ENCODE results near the gene FAM89A.
"Not testable (repeated sequence)": the region's sequence is repeated elsewhere in the genome, so short reads cannot be mapped to it uniquely, and the experiment has no call there.

Gene FAM89A

DNA sequence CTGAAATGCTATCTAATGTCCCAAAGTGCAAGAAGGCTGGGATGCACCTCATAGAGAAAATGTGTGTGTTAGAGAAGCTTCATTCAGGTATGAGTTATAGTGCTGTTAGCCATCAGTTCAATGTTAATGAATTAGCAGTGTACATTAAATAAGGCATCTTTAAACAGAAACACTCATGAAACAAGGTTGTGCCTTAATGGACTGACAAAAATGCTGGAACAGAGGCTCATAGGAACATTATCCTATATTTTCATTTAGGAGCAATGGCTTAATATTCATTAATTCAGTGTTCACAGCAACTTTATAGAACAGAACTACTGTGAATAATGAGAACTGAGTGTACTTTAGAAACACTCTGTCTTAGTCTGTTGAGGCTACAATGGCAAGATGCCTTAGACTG is 15.2 kb upstream of the FAM89A start:
- no peak for DNase-seq

- DNase-seq: peak; percentile 27
Measured at GRCh38 chr1:231053493-231054162, 13.6 kb upstream of the FAM89A start.

- DNase-seq: no peak
Measured at GRCh38 chr1:231052777-231053176, 12.7 kb upstream of the FAM89A start.

- not testable (repeated sequence) for DNase-seq
Measured at GRCh38 chr1:231050932-231051331, 10.9 kb upstream of the FAM89A start.

- DNase-seq: no peak
Measured at GRCh38 chr1:231050395-231050794, 10.3 kb upstream of the FAM89A start.

DNA sequence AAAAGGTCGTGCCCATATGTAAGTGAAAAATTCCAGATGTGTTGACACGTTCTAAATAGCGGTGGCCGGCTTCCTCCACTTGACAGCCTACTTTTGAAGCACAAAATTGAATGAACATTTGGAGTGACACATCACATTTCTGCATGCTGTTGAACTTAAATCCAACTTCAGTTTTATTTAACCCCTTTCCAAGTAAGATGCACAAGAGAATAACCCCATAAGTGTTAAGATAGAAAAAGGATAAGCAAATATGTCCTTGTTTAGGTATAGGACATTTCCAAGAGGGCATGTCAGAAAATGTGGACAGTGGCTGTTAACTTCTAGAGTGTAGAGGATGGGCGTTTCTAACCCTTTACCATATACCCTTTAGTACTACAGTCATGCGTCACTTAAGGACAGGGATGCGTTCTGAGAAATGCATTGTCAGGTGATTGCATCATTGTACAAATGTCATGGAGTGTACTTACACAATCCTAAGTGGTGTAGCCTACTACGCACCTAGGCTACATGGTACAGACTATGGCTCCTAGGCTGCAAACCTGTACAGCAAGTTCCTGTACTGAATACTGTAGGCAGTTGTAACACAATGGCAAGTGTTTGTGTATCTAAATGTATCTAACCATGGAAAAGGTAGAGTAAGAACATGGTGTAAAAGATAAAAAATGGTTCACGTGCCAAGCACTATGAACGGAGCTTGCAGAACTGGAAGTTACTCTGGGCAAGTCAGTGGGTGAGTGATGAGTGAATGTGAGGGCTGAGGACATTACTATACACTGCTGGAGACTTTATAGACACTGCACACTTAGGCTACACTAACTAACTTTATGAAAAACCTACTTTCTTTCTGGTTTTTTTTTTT is 9.3 kb upstream of the FAM89A start:
- DNase-seq: no peak

DNA sequence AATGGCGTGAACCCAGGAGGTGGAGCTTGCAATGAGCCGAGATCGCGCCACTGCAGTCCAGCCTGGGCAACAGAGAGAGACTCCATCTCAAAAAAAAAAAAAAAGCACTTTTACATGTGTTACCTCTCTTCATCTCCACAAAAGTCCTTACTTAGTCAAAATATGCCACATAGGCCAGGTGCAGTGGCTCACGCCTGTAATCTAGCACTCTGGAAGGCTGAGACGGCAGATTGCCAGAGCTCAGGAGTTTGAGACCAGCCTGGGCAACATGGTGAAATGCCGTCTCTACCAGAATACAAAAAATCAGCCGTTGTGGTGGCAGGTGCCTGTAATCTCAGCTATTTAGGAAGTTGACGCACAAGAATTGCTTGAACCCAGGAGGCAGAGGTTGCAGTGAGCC is 8.4 kb upstream of the FAM89A start:
- DNase-seq: not testable (repeated sequence)

DNA sequence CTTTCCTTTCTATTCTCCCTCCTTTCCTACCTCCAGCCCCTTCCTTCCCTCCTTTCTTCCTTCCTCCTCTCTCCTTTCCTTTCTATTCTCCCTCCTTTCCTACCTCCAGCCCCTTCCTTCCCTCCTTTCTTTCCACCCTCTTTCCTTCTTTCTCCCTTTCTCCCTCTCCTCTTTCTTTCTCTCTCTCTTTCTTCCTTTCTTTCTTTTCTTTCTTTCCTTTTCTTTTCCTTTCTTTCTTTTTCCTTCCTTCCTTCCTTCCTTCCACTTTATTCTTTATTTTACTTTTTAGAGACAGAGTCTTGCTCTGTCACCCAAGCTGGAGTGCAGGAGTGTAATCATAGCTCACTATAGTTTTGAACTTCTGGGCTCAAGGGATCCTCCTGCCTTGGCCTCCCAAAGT is 7.5 kb upstream of the FAM89A start:
- not testable (repeated sequence) for DNase-seq

DNA sequence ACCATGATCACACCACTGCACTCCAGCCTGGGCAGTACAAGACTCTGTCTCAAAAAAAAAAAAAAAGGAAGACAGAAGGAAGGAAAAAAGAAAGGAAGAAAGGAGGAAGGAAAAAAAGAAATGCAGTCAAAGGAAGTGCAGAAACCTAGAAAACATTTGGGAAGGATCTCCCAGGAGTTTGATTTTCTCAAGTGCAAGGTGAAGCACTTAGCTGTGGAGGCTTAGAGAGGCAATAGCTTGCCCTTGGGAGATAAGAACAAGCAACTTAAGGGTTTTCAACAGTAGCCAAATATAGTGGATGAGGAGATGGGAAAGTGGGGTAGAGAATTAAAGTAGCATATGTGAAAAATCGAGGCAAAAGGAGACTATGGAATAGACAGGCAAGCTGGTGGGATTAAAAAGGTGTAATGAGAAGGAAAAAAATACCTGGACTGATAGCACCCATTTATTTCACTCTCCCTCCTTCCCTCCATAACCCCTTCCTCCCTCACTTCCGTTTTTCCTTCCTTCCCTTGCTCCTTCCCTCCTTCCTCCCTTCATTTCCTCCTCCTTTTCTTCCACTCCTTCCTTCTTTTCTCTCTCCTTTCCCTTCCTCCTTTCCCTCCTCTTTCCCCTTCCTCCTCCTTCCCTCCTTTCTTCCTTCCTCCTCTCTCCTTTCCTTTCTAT is 6.8 kb upstream of the FAM89A start:
- no peak for DNase-seq

DNA sequence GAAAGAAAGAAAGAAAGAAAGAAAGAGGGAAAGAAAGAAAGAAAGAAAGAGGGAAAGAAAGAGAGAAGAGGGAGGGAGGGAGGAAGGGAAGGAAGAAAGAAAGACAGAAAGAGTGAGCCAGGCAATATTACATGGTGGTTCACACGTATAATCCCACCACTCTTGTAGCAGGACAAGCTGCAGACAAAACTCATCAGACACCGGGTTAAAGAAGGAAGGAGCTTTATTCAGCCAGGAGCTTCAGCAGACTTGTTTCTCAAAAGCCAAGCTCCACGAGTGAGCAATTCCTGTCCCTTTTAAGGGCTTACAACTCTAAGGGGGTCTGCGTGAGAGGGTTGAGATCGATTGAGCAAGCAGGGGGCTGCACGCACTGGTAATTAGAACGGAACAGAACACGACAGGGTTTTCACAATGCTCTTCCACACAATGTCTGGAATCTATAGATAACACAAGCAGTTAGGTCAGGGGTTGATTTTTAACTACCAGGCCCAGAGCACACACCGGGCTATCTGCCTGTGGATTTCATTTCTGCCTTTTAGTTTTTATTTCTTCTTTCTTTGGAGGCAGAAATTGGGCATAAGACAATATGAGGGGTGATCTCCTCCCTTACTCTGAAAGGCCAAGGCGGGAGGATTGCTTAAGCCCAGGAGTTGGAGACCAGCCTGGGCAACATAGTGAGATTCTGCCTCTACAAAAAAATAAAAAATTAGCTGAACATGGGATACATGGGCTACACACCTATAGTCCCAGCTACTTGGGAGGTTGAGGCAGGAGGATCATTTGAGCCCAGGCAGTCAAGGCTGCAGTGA is 6.1 kb upstream of the FAM89A start:
- DNase-seq: not testable (repeated sequence)

- DNase-seq: no peak
Measured at GRCh38 chr1:231045286-231045685, 5.2 kb upstream of the FAM89A start.

DNA sequence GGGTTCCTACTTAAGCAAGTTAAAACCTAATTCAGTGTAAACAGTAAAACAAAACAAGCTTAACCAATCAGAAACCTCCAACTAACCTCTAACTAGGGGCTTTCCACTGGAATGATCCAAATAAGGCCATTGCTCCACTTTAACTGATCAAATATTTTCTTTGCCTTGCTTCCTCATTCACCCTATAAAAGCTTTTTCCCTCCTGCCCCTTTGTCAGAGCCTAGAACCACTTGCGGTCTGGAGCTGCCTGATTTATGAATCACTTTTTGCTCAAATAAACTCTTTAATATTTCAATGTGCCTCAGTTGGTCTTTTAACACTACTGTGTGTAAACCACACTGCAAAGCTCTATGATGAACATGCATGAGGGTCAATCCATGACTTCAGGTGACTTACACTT is 4.5 kb upstream of the FAM89A start:
- DNase-seq: no peak

DNA sequence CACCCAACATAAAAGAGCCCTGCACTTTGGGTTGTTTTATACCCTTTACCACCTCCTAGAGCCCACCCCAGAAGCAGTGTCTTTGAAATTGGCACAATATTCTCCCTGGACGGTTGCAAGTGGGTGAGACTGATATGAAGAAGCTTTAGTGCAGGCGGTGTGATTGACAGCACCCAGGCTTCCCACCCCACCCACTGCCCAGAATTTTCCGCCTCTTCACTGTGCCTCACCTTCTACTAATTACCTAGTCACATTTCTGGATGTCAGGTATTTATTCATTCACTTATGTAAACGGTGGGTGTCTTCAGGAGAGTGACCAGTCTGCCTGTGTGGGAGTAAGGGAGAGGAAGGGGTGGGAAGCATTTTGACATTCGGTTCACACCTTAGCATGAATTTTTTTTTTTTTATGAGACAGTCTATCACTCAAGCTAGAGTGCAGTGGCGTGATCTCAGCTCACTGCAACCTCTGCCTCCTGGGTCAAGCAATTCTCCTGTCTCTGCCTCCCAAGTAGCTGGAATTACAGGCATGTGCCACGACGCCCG is 1.7 kb upstream of the FAM89A start:
- no peak for DNase-seq

DNA sequence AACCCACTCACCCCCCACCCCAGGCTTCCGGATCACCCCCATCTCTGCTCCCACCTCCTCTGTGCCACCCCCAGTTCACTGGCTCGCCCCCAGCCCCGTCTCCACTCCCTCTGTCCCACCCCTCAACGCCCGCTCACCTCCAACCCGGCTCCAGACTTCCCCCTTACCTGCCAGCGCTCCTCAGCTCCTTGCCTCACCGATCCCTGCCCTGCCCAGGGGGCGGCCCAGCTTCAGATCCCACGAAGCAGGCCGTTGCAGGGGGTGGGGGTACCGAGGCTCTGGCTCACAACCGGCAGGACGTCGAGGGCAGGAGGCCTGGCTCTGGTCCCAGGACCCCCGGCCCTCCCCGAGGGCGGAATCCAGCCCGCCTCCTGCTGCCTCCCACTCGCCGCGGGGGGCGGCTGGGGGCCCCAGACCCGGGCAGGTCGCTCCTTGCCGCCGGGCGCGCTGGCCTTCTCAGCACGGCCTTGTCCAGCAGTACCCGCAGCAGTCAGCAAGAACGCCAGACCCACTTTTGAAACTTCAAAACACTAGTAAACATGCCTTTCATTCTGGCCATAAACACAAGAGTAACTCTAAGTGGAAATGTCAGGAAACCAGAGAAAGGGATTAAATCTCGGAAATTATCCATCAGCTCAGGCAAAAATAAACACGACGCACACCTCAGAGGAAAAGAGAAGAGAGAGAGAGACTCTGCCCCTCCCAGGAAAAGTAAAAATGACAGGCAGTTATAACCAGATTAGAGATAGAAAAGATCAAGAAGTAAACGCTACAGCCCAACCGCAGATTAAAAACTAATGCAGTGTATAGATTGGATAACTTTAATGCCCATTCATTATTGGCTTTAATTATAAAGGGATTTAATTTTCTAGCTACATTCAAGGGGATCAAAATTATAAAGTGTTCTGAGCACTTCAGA is 1.0 kb upstream of the FAM89A start:
- DNase-seq: no peak

DNA sequence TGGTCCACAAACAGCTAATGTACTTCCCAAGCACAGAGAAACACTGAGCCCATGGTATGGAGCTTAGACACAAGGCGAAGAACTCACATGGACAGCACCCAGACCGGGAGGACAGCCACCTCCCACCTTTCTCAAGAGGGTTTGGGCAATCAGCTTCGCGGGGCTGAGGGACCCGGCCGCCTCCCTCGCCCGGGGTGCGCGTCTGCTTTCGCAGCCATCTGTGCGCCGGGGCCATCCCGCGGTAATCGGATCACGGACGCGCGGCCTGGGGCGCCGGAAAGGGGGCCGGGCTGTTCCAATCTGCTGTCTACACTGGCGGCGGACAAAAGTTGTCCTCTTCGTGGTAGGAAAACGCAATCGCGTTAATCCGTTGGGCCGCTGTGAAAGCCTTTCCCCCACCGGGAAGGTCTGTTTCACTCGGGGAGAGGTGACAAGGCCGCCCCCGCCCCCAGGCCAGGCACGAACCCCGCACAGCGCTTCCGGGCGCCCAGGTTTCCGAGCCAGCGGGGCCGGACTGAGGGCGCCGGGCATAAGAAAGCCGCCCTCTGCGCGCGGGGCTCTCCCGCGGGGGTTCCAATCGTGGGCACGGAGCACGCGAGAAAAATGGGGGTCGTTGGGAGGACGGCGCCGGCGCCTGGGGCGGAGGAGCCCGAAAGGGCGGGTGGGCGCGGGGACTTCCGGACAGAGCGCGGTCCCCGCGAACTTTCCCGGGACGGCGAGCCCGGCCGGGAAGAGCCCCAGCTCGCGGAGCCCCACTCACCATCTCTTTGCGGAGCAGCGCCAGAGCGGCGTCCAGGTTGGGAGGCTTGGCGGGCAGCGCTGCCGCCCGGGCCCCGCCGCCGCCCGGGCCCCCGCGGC is 664 bp downstream of the FAM89A start:
- DNase-seq: peak; percentile 66

DNA sequence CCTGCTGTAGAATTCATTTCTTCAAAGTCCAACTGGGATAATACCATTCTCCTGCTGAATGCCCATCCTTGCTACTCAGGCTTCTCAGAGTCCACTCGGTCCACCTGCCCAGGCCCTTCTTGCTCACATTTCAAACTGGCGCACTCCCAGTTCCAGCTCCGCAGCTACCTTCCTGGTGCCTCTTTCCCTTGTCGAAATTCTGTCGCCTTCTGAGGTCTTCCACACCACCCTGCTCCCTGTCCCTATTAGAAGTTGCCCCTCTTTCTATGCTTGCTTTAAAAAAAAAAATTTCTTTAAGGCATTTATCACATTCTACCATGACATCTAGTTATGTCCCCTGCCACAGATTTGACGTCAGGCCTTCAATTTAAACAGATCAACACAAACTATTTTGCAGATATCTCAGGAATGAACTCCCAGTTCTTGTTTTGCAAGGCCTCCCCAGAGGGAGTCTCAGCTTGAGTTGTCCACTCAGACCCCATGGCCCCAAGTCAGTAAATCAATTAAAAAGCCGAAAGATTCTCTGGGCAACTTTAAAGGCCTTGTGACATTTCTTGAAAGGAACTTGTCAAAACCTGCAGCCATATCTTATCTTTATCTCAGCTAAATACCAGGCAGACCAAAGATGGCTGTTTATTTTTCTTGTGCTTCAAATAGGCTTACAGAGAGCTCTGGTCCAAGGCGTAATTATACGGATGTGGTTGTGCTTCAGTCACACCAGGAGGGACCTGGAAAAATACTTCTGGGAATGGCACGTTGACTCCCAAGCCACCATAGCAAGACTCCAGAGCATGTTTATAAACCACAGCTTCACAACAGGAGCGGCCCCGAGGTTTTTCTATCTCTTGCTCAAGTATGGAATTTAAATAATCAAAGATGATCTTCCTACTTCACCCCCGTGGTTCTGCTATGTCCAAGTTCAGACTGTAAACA is 2.2 kb downstream of the FAM89A start:
- DNase-seq: no peak

DNA sequence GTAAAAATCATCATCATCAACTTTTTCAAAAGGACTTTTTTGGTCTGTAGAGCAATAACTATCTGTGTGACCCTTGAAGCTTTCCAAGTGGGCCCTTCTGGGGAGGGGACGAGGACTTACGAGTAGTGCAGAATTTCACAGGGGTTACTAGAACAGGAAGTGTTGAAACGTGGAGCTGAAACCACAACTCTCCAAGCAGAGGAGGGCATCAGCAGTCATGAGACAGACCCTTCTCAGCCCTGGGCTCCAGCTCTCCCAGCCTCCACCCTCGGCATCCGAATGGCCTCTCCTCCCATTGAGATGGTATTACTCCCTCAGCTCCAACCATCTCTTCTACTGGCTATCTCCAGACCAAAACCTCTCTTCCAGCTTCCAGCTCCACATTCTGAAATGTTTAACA is 3.6 kb downstream of the FAM89A start:
- DNase-seq: no peak

DNA sequence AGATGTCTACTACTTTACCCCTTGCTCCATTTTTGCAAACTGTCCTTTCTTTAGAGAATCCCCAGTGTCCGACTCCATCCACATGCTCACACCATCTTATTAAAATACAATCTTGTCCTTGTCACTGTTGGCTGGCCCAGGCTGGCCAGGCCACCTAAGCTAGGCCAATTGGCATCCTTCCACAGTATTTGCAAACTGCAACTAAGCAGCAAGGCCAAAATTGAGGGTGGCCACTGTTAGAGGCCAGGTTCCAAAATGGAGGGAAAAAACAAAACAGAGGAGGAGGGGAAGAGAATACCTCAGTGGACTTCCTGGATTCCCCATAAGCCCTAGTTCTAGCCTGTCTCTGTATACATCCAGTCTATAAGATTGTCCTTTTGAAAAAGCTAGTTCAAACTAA is 4.3 kb downstream of the FAM89A start:
- no peak for DNase-seq

GRCh38 chr1:231032963-231033362 is 7.1 kb downstream of the FAM89A start:
- DNase-seq: no peak
